GM12878 (cell line): ENCODE measurements around the gene TK2. TPM values are rescaled to one million over a fixed set of nuclear protein-coding genes. Genes with fewer than 3 reads are reported as not detected.

Source experiments
- ATAC-seq: fragments of 200-7000 bp; cut with Tn5 transposase; 3 replicates; pipeline ENCODE4 v1.9.1; 2020; ENCODE audit warnings: mild to moderate bottlenecking, moderate library complexity
- BruUV-seq: library from RNA; stranded (reverse); fragments of 400-500 nt; replicated peaks from 2 replicates; lab custom pipeline; 2021; lab: Mats Ljungman, UMichigan
- CTCF ChIA-PET: fragments of 300-600 bp; sonication (Branson Sonifier 250); formaldehyde crosslinking; extraction: SDS; loops from one replicate; lab custom pipeline; 2021; ENCODE audit warnings: inconsistent platforms; lab: Yijun Ruan, JAX
- POLR2A ChIA-PET: fragments of 350-600 bp; formaldehyde crosslinking; extraction: SDS; loops from one replicate; lab custom pipeline; 2021; ENCODE audit warnings: inconsistent platforms; lab: Charles Lee
- RAD21 ChIA-PET: fragments of 300-600 bp; sonication (Branson Sonifier 250); formaldehyde crosslinking; loops from one replicate; lab custom pipeline; 2023; ENCODE audit warnings: antibody characterized with exemption; ENCODE audit not compliant: unreplicated experiment; lab: Charles Lee
- SMC1A ChIA-PET: fragments of 300-600 bp; sonication (Branson Sonifier 250); formaldehyde crosslinking; loops from one replicate; lab custom pipeline; 2023; ENCODE audit not compliant: unreplicated experiment, uncharacterized antibody; lab: Charles Lee
- DNase-seq: peaks from one replicate; pipeline ENCODE4 v3.0.0-alpha.2; 2011; ENCODE audit warnings: low read depth, low spot score
- FAIRE-seq: peaks from 3 replicates; lab custom pipeline; 2011; peaks lifted over from hg19 to GRCh38; lab: Jason Lieb, UNC
- H2AFZ ChIP-seq: 2 replicates; pipeline ENCODE4 v1.6.0; 2011; ENCODE audit warnings: low read depth, low read length, control low read depth; ENCODE audit not compliant: control insufficient read depth
- H3K27ac ChIP-seq: 2 replicates; pipeline ENCODE4 v1.5.1; 2011; ENCODE audit warnings: control low read depth; ENCODE audit not compliant: control insufficient read depth, insufficient read depth
- H3K27me3 ChIP-seq, 2 experiments: replicated peaks in 1 of 2; 2 replicates each; pipeline versions ENCODE4 v1.6.0 to v1.6.1; 2011; ENCODE audit warnings: low read length in 1 of 2; ENCODE audit not compliant: control insufficient read depth in 2 of 2, insufficient read depth in 2 of 2
- H3K36me3 ChIP-seq, 2 experiments: 2 replicates each; pipeline ENCODE4 v1.5.1; 2011; ENCODE audit warnings: low read length in 1 of 2; ENCODE audit not compliant: control insufficient read depth in 2 of 2, insufficient read depth in 2 of 2
- H3K4me1 ChIP-seq: 2 replicates; pipeline ENCODE4 v1.6.1; 2011; ENCODE audit warnings: mild to moderate bottlenecking, low read length, moderate library complexity, mixed read lengths; ENCODE audit not compliant: control insufficient read depth, insufficient read depth
- H3K4me2 ChIP-seq: 2 replicates; pipeline ENCODE4 v1.6.0; 2011; ENCODE audit warnings: control low read depth; ENCODE audit not compliant: control insufficient read depth, insufficient read depth
- H3K4me3 ChIP-seq: fragments of 200-600 bp; sonication (generic); 2 replicates; pipeline ENCODE4 v1.5.1; 2016
- H3K79me2 ChIP-seq: 2 replicates; pipeline ENCODE4 v1.6.0; 2011; ENCODE audit warnings: low read length; ENCODE audit not compliant: control insufficient read depth, insufficient read depth
- H3K9ac ChIP-seq: 2 replicates; pipeline ENCODE4 v1.8.0; 2011; ENCODE audit warnings: low read length, control low read depth, mixed read lengths; ENCODE audit not compliant: control insufficient read depth, insufficient read depth
- H3K9me3 ChIP-seq: replicated peaks from 3 replicates; pipeline ENCODE4 v1.5.1; 2011; ENCODE audit warnings: mild to moderate bottlenecking, low read length; ENCODE audit not compliant: control insufficient read depth, insufficient read depth
- H4K20me1 ChIP-seq: 2 replicates; pipeline ENCODE4 v1.6.0; 2011; ENCODE audit not compliant: control insufficient read depth, insufficient read depth
- RCOR1 ChIP-seq: conservative IDR thresholded peaks from 2 replicates; pipeline ENCODE4 v1.6.1; 2012; ENCODE audit warnings: low read depth, low read length, improper control_type of control experiment
- ZNF384 ChIP-seq: IDR thresholded peaks from 2 replicates; pipeline ENCODE4 v1.6.1; 2012; ENCODE audit warnings: low read depth, mild to moderate bottlenecking, low read length, improper control_type of control experiment, borderline replicate concordance
- WGBS: methylation state at CpG from one replicate; pipeline ENCODE4 v1.1.6; 2016; ENCODE audit warnings: low lambda C conversion rate; ENCODE audit not compliant: insufficient replicate concordance, insufficient coverage; ENCODE audit errors: missing lambda C conversion rate; 5-methylcytosine and 5-hydroxymethylcytosine counted together
- in situ Hi-C: fragments of 300-500 bp; cut with MboI; formaldehyde crosslinking; loops from 9 replicates; pipeline ENCODE4 v1.14.3; 2018; ENCODE audit warnings: mixed read lengths
- intact Hi-C: fragments of 100-400 bp; cut with micrococcal nuclease; formaldehyde crosslinking; loops from one replicate; pipeline ENCODE4 v1.14.2; 2022; ENCODE audit not compliant: unreplicated experiment
- polyA plus RNA-seq, 11 experiments: library from polyadenylated mRNA; depleted of rRNA in 4 of 11; unstranded in 6 of 11; stranded (reverse) in 5 of 11; fragments of >200 nt; fragmentation: Nextera tagmentation in 4 of 11; fragmentation: Illumina TruSeq in 1 of 11; extraction: Ambion mirVana in 4 of 11; extraction: Trizol in 1 of 11; gene quantifications; 1 replicate in 1 of 11; 2 replicates in 10 of 11; pipeline versions ENCODE4 v1.2.1 to v1.2.3, GENCODE V29; 2011 to 2016; ENCODE audit warnings: inconsistent platforms in 2 of 11, missing spikeins in 2 of 11, low read depth in 1 of 11
- total RNA-seq, 4 experiments: library from RNA; depleted of rRNA in 3 of 4; stranded (reverse); fragments of >200 nt in 3 of 4; fragmentation: Illumina TruSeq in 1 of 4; extraction: Trizol in 1 of 4; gene quantifications; 2 replicates each; pipeline versions ENCODE4 v1.2.1 to v1.2.3, GENCODE V29; 2013 to 2021
- TF ChIP-seq, protein P1 (sequence below): IDR thresholded peaks from 2 replicates; pipeline ENCODE4 v1.6.1; 2011; ENCODE audit warnings: borderline replicate concordance, low read depth, mild to moderate bottlenecking, moderate library complexity, low read length; ENCODE audit not compliant: insufficient read depth, poor library complexity, severe bottlenecking
- TF ChIP-seq, protein P2 (sequence below): fragments of 450-650 bp; formaldehyde crosslinking; IDR thresholded peaks from 2 replicates; pipeline ENCODE4 v1.4.0; 2022; ENCODE audit warnings: mild to moderate bottlenecking, moderate library complexity

TK2 gene
- total and polyA plus RNA-seq, 10 of the 15 experiments (the other 5 are each of a cell fraction or from before 2014, with no cell fraction given), result 1.3 to 12.4 (median 3.0) TPM

DNA sequence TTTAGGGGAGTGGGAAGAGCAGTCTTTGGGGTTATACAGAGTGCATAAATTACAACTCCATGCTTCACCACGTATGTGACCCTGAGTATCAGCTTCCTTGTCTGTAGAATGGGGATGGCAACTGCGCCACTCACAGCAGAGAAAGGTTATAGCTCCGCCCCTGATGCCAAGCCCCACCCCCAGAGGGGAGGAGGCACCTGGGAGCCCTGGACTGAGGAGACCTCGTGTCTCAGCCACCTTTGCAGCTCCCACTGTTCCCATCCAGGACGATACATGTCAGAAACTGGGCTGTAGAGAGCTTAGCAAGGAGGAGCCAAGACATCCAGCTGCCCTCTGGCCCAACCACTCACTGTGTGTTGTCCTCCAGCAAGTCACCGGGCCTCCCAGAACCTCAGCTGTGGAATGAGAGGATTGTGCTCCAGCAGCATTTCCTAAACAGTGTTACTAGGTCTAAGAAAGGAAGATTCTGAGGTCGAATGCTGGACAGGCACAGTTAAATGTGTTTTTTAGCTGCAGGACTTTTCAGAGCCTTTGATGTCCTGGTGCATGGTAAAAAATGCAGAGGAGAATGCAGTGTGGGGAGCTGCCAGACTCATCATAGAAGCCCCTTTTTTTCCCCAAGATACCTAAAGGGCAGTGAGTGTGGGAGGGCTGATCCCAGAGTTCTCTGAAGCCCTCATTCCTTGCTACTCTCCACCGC lies 73.4 kb downstream of the TK2 start:
- Histone ChIP-seq H3K4me3 (no peak overlapping the region), H2AFZ (no peak overlapping the region), H3K4me1 (no peaks in the 10 kb centered on the region), H3K36me3 (no peaks in the 10 kb centered on the region), H3K27ac (no peak overlapping the region), H3K79me2 (no peaks in the 10 kb centered on the region), H3K27me3 (peaks cover 0 to 3% of the 10 kb centered on the region in 2 experiments; a peak in 1 of 4 replicates), H3K9me3 (no peaks in the 10 kb centered on the region), H4K20me1 (no peaks in the 10 kb centered on the region), H3K4me2 (no peak overlapping the region), H3K9ac (no peak overlapping the region)
- SMC1A ChIA-PET, result interaction anchor here (0.9 to 5.9 kb wide), 10 partner anchors 8 to 275 kb away, joined by 3 to 36 read pairs (median 5); partner anchors contain the start of gene DYNC1LI2
- no peak for TF ChIP-seq ZNF384
- no peak for TF ChIP-seq RCOR1
- TF ChIP-seq, protein P1, sequence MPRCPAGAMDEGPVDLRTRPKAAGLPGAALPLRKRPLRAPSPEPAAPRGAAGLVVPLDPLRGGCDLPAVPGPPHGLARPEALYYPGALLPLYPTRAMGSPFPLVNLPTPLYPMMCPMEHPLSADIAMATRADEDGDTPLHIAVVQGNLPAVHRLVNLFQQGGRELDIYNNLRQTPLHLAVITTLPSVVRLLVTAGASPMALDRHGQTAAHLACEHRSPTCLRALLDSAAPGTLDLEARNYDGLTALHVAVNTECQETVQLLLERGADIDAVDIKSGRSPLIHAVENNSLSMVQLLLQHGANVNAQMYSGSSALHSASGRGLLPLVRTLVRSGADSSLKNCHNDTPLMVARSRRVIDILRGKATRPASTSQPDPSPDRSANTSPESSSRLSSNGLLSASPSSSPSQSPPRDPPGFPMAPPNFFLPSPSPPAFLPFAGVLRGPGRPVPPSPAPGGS, result no peak
- TF ChIP-seq, protein P2, sequence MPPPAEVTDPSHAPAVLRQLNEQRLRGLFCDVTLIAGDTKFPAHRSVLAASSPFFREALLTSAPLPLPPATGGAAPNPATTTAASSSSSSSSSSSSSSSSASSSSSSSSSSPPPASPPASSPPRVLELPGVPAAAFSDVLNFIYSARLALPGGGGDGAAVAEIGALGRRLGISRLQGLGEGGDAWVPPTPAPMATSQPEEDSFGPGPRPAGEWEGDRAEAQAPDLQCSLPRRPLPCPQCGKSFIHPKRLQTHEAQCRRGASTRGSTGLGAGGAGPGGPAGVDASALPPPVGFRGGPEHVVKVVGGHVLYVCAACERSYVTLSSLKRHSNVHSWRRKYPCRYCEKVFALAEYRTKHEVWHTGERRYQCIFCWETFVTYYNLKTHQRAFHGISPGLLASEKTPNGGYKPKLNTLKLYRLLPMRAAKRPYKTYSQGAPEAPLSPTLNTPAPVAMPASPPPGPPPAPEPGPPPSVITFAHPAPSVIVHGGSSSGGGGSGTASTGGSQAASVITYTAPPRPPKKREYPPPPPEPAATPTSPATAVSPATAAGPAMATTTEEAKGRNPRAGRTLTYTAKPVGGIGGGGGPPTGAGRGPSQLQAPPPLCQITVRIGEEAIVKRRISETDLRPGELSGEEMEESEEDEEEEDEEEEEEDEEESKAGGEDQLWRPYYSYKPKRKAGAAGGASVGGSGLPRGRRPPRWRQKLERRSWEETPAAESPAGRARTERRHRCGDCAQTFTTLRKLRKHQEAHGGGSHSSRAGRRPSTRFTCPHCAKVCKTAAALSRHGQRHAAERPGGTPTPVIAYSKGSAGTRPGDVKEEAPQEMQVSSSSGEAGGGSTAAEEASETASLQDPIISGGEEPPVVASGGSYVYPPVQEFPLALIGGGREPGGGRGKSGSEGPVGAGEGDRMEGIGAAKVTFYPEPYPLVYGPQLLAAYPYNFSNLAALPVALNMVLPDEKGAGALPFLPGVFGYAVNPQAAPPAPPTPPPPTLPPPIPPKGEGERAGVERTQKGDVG, result no peak
- peak; percentile 66 for ATAC-seq
- POLR2A ChIA-PET, result interaction anchor here (1.1 to 1.2 kb wide), 2 partner anchors 43 to 46 kb away, joined by 3 to 5 read pairs; no protein-coding TSS in a partner anchor
- DNase-seq, result no peak
- intact Hi-C loops (no loop called here), in situ Hi-C loops (loop anchor here (5.0 kb wide), 1 partner anchor 69 kb away; no protein-coding TSS in a partner anchor)
- no peak for FAIRE-seq
- CTCF ChIA-PET, result interaction anchor here (0.6 to 6.4 kb wide), 21 partner anchors 8 to 392 kb away, joined by 3 to 61 read pairs (median 4); no protein-coding TSS in a partner anchor
- BruUV-seq, result no TSS peak
- RAD21 ChIA-PET, result interaction anchor here (0.8 to 2.8 kb wide), 10 partner anchors 14 to 113 kb away, joined by 3 to 25 read pairs (median 4); partner anchors contain the start of gene CKLF
- 35% methylated on average over 8 of the region's 8 CpGs for WGBS
